NB4 (cell line): ENCODE data around the gene LCE1E.

ENCODE experiments used
- DNase-seq: peaks from one replicate; pipeline ENCODE4 v3.0.0; 2010; ENCODE audit warnings: low read depth
- H3K4me3 ChIP-seq: one replicate; pipeline ENCODE4 v1.5.1; 2011; ENCODE audit warnings: mild to moderate bottlenecking, low read depth, low read length, moderate library complexity
- CTCF ChIP-seq: IDR thresholded peaks from one replicate; pipeline ENCODE4 v1.5.1; 2012; ENCODE audit warnings: low read depth, low read length
- MAX ChIP-seq: IDR thresholded peaks from 2 replicates; pipeline ENCODE4 v1.6.1; 2011; ENCODE audit warnings: low read depth, low read length
- MYC ChIP-seq: IDR thresholded peaks from 2 replicates; pipeline ENCODE4 v1.6.1; 2011; ENCODE audit warnings: low read depth, low read length
- POLR2A ChIP-seq: IDR thresholded peaks from 2 replicates; pipeline ENCODE4 v1.6.1; 2011; ENCODE audit warnings: mild to moderate bottlenecking; ENCODE audit not compliant: insufficient read length; ENCODE audit errors: extremely low read depth

The LCE1E gene

GRCh38 chr1:152823294-152823693, 37.2 kb downstream of the LCE1E start:
- no peak overlapping the region for H3K4me3 ChIP-seq
- TF ChIP-seq POLR2A (no peak), CTCF (no peak), MAX (no peak), MYC (no peak)
- DNase-seq, result no peak

GRCh38 chr1:152824964-152825363, 38.9 kb downstream of the LCE1E start:
- no peak for DNase-seq

GRCh38 chr1:152827173-152827572, 41.1 kb downstream of the LCE1E start, which contains the start of gene LCE1A:
TSS of gene LCE1A (plus strand) at chr1:152827473. CDS start at chr1:152827473, 0 bp downstream.
- DNase-seq, result no peak
- H3K4me3 ChIP-seq, result no peak within 1 kb of the TSS
- TF ChIP-seq MAX, result no peak
- TF ChIP-seq POLR2A, result no peak
- TF ChIP-seq CTCF, result no peak
- TF ChIP-seq MYC, result no peak

More at GRCh38 chr1:152824964-152825363, 38.9 kb downstream of the LCE1E start:
- no peak overlapping the region for H3K4me3 ChIP-seq
- TF ChIP-seq MYC (no peak), POLR2A (no peak), MAX (no peak), CTCF (no peak)

GRCh38 chr1:152836870-152837269, 50.8 kb downstream of the LCE1E start:
- H3K4me3 ChIP-seq, result no peak overlapping the region
- TF ChIP-seq CTCF (no peak), MAX (no peak), MYC (no peak), POLR2A (no peak)
- DNase-seq, result no peak
